GM18858 (cell line): ENCODE measurements around the gene SNRNP25.

Experiments
- ATAC-seq: cut with Tn5 transposase; IDR thresholded peaks from one replicate; pipeline ENCODE4 v1.9.1; 2021; ENCODE audit not compliant: unreplicated experiment

SNRNP25 gene

DNA sequence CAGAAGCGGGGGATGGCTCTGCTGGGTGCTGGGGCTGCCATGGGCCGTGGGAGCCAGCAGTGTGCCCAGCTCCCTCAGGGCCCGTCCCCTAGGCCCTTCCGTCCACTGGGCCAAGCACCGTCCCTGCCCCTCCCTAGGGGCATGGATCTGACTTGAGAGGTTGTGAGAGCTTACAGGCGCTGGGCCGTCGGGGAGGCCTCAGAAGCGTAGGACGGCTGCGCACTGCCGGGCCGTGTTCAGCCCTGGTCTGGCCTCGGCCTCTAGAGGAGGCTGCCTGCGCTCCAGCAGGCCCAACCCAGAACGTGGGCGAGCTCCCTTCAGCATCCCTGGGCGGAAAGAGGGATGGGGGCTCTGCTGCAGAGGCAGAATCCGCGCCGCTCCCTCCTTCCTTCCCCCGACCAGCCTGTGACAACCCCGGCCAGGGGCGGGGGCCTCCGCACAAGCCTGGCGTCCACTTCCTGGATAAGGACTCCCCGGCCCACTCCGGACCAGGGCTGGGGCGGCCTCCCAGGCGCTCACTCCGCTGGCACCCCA lies 23.7 kb downstream of the SNRNP25 start:
- ATAC-seq = no peak

DNA sequence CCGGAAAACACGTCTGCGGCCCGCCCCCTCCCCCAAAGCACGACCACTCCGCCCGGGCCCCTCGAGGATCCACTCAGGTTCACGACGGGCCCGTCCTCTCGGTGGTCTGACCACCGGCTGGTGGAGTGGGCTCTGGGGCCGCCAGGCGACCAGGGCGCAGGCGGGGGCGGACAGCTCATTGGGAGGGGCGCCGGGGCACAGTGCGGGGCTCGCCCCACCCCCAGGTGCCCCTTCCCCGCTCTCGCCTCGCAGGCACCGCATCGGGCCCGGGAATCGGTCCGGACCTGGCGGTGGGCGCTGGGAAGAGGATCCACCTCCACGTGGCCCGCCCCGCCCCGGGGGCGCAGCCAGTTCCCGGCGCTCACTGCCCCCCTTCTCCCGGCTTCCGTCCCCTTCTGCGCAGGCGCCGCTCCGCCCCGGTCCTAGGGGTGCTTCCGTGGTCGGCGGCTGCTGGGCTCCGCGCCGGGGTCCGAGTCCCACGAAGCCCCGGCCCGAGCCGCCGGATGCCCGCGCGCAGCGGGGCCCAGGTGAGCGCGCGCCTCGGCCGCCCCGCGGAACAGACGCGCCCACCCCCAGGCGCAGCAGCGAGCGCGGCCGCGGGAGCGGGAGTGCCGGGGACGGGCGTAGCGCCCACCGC lies 24.3 kb downstream of the SNRNP25 start, which contains the start of gene MPG:
TSS of gene MPG (plus strand) at position 419 of the 637 bp plus-strand sequence. CDS start at position 504, 85 bp downstream.
- peak; percentile 55 for ATAC-seq

DNA sequence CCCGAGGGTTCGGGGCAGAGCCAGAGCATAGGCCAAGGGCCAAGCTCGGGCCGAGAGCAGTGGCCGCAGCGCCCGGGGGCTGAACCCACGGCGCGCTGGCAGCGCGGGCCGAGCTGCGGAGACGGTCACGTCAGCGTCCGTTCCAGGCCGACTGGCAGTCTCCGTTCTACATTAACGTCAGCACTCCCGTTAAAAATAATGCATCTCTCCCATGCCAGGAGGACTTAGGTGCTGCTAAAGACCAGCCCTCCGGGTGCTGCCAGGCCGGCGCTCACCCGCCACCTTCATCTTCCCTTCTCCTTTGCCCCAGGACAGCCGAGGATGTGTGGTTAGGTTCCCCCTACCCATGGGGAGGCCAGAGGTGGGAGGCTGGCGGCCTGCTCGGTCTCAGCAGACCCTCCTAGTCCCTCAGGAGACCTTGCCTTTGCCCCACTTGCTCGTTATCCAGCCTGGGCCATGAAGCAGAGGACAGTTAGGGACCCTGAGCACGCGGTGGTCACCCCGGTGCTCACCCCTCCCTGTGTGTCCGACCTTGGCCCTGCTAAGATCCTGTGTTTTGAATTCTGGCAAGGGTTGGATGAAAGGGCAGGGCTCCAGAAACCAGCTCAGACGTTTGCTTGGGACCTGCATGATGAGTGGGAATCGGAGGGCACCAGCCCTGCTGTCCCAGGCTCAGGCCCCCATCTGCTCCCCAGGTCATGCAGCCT lies 25.0 kb downstream of the SNRNP25 start:
- peak; percentile 13 for ATAC-seq

DNA sequence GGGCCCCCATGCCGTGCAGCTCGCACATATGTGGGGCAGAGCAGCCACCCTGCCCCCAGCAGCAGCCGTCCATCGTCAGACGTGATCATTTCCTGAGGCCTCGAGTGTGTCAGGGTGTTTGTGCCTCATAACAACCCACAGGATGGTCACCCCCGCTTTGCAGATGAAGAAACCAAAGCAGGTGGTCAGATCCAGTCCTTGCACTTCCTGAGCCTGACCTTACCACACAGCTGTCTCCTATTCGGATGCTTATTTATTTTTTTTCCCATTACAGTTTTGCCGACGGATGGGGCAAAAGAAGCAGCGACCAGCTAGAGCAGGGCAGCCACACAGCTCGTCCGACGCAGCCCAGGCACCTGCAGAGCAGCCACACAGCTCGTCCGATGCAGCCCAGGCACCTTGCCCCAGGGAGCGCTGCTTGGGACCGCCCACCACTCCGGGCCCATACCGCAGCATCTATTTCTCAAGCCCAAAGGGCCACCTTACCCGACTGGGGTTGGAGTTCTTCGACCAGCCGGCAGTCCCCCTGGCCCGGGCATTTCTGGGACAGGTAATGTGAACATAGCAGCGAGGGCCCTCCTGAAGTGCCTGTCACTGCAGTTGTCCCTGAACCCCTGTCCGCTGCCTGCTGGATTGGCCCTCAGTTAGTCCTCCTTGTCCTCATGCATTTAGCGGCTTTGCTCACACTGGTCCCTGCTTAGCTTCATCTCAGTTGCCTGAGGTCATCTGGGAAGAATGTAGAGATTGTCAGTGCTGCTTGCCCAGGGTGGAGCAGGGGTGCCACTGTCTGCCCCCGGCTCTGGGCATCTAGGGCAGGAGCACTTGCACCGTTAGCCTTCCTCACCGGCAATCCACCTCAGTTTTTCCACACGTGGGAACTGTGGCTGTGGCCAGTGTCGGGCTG lies 25.8 kb downstream of the SNRNP25 start:
- ATAC-seq = no peak

DNA sequence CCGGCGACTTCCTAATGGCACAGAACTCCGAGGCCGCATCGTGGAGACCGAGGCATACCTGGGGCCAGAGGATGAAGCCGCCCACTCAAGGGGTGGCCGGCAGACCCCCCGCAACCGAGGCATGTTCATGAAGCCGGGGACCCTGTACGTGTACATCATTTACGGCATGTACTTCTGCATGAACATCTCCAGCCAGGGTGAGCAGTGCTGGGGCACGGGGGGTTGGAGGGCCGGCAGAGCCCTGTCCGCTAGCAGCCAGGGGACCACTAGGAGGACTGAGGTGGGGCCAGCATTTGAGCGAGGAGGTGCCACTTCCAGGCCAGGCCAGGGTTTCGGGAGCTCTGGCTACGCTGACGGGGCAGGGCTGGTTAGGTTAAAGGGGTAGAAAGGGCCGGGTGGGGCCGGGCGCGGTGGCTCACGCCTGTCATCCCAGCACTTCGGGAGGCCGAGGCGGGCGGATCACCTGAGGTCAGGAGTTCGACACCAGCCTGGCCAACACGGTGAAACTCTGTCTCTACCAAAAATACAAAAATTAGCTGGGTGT lies 29.5 kb downstream of the SNRNP25 start:
- ATAC-seq = no peak

- no peak for ATAC-seq
These were observed 30.4 kb downstream of the SNRNP25 start for GRCh38 chr16:83781-84615.

DNA sequence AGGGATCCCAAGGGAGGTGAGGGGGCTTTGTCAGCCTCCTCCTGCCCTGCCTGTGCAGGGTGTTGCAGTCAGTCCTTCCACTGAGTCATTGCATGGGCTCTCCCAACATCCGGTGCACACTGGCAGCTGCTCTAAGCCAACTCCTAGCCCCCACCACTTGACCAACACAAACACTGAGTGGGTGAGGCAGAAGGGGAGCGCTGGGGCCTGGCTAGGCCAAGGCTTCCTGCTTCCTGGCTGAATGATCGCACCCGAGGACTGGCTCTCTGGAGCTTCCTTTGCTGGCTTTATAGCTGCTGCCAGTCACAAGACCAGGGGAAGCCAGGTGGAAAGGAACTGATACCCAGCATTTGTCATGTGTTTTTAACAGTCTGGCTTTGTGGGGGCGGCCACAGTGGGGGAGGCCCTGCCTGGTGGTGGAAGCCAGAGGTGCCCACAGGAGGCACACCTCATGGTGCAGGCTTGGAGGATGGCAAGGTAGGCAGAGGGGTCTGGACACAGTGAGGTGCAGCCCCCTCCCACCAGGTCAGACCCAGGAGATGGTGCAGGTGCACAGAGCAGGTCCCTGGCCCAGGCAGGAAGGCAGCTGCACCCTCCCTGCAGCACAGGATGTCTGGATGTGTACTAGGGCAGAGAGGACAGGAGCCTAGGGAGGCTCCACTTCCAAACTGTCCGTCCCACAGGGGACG lies 31.2 kb downstream of the SNRNP25 start:
- ATAC-seq = peak; percentile 65

DNA sequence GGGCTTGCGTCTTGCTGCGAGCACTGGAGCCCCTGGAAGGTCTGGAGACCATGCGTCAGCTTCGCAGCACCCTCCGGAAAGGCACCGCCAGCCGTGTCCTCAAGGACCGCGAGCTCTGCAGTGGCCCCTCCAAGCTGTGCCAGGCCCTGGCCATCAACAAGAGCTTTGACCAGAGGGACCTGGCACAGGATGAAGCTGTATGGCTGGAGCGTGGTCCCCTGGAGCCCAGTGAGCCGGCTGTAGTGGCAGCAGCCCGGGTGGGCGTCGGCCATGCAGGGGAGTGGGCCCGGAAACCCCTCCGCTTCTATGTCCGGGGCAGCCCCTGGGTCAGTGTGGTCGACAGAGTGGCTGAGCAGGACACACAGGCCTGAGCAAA lies 31.8 kb downstream of the SNRNP25 start:
- no peak for ATAC-seq

- ATAC-seq = no peak
These were observed 32.2 kb downstream of the SNRNP25 start for GRCh38 chr16:85865-86264.

DNA sequence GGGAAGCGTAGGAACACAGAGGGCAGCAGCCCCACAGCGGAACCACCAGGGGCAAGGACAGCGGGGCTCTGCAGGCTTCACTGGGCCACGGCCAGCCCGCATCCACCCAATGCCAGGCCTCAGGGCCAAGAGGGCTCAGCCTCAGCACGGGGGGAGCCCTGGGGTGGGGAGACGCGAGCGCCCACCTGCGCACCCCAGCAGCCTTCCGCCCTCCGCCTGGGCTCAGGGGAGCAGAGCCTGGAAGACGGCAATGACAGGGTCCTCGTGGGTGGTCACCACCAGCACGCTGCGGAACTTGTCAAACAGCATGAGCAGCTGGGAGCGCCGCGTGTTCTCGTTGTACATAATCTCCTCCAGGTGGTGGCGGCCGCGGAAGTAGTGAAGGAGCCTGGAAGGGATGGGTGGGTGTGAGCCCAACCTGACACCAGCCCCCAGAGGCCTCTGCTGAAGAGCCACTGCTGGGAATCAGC lies 32.9 kb downstream of the SNRNP25 start:
- ATAC-seq = no peak

- no peak for ATAC-seq
These were observed 35.0 kb downstream of the SNRNP25 start for GRCh38 chr16:88613-89012.

- ATAC-seq = no peak
These were observed 36.0 kb downstream of the SNRNP25 start for GRCh38 chr16:89391-90302.

- ATAC-seq = no peak
These were observed 37.9 kb downstream of the SNRNP25 start for GRCh38 chr16:91484-91883.

DNA sequence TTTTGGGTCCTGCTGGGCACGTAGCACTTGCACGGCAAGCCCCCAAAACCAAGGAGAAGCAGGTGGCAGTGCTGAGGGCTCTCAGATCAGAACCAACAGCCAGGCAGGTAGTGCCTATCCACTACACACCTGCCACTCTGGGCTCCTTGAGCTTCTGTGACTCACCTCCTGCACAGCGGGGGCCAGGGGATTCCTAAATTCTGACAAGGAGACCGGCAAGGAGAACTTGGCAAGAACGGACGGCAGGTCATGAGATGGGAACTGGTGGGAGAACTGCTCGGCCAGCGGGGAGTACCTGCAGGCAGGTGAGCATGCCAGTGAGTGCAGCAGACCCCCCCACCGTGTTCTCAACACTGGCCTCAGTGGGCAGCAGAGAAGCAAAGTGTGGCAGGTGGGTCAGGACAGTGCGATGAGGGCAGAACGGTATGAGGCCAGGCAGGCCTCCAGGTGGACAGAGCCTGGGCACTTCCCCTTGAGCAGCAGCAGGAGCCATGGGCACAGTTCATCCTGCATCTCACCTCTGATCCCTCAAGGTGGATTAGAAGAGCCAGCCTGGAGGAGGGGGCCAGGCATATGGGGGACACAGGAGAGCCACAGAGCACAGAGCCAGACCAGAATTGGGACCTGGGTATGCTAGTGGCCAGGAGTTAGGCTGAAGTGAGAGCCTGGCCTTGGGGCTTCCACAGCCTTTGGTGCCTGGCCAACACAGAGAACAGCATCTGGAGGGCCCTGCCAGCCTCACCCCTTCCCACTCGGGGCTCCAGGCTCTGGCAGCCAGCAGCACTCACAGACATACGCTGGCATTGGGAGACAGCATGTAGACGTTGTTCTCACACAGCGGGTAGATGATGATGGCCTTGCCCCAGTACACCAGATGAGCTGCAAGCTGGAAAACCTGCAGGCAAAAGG lies 39.1 kb downstream of the SNRNP25 start:
- ATAC-seq = no peak

DNA sequence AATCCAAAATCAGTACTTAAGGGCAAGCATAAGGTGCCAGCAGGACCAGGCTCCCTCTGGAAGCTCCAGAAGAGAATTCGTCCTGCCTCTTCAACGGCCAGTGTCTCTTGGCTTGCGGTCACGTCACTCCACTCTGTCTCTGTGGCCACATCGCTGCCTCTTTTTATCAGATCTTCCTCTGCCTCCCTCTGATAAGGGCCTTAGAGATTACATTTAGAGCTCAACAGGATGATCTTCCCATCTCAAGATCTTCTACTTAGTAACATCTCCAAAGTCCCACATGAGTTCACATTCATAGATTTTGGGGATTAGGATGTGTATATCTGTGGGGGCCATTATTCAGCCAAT lies 41.3 kb downstream of the SNRNP25 start:
- no peak for ATAC-seq

DNA sequence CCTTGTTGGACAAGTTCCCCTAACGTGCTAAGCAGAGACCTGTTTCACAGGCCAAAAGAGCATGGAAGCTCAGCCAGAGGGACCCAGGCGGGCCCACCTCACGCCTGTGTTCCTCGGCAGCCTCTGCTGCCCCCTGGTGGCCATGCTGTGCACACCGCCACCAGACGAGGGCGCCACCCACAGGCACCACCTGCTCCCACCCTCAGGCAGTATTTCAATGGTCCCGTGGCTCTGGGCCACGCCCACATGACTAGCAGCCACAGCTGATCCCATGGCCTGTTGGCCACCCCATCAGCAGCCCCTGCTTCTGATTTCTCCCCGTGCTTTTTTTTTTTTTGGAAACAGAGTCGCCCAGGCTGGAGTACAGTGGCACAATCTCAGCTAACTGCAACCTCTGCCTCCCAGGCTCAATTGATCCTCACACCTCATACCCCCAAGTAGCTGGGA lies 43.3 kb downstream of the SNRNP25 start:
- ATAC-seq = peak; percentile 71

GRCh38 chr16:97822-98221 lies 44.2 kb downstream of the SNRNP25 start:
- no peak for ATAC-seq
